ENCODE data around the gene GLIS1.
"Not testable (repeated sequence)": the region's sequence is repeated elsewhere in the genome, so short reads cannot be mapped to it uniquely, and the experiment has no call there.

GLIS1 gene

GRCh38 chr1:53557830-53558738 lies 180.9 kb downstream of the GLIS1 start:
- no peak for TF ChIP-seq CTCF (IDR thresholded peaks at IDR 0.05; ENCODE audit: low read depth, low read length, missing control alignments)
- DNase-seq (ENCODE audit: extremely low read depth, low read depth) = no peak
- no peak overlapping the region for H3K4me3 ChIP-seq (replicated peaks; ENCODE audit: low read depth, low read length)

GRCh38 chr1:53557369-53557768 lies 181.6 kb downstream of the GLIS1 start:
- no peak for DNase-seq (ENCODE audit: extremely low read depth, low read depth)
- TF ChIP-seq CTCF (IDR thresholded peaks at IDR 0.05; ENCODE audit: low read depth, low read length, missing control alignments) = no peak
- no peak overlapping the region for H3K4me3 ChIP-seq (replicated peaks; ENCODE audit: low read depth, low read length)

- no peak overlapping the region for H3K4me3 ChIP-seq (replicated peaks; ENCODE audit: low read depth, low read length)
- TF ChIP-seq CTCF (IDR thresholded peaks at IDR 0.05; ENCODE audit: low read depth, low read length, missing control alignments) = no peak
- no peak for DNase-seq (ENCODE audit: extremely low read depth, low read depth)
Observed at GRCh38 chr1:53556657-53557227, 182.2 kb downstream of the GLIS1 start.

GRCh38 chr1:53555620-53556326 lies 183.2 kb downstream of the GLIS1 start:
- not testable (repeated sequence) for H3K4me3 ChIP-seq (replicated peaks; ENCODE audit: low read depth, low read length); DNase-seq (ENCODE audit: extremely low read depth, low read depth)

- DNase-seq (ENCODE audit: extremely low read depth, low read depth) = no peak
- no peak for TF ChIP-seq CTCF (IDR thresholded peaks at IDR 0.05; ENCODE audit: low read depth, low read length, missing control alignments)
- no peak overlapping the region for H3K4me3 ChIP-seq (replicated peaks; ENCODE audit: low read depth, low read length)
Observed at GRCh38 chr1:53554592-53555305, 184.2 kb downstream of the GLIS1 start.

- DNase-seq (ENCODE audit: extremely low read depth, low read depth) = no peak
- no peak overlapping the region for H3K4me3 ChIP-seq (replicated peaks; ENCODE audit: low read depth, low read length)
- TF ChIP-seq CTCF (IDR thresholded peaks at IDR 0.05; ENCODE audit: low read depth, low read length, missing control alignments) = no peak
Observed at GRCh38 chr1:53553734-53554509, 185.0 kb downstream of the GLIS1 start.

All from HFF-Myc (cell line).